DMS114 treated with DMSO at 0.1 percent for 48 hours (cell line): ENCODE measurements around the gene FHOD1.
A peak's percentile ranks its signal among the peaks of the same experiment; 100 is the strongest.

ENCODE experiments used
- DNase-seq: peaks from one replicate; lab custom pipeline; 2025; ENCODE audit not compliant: unreplicated experiment; lab: John Stamatoyannopoulos, UW

Gene FHOD1

DNA sequence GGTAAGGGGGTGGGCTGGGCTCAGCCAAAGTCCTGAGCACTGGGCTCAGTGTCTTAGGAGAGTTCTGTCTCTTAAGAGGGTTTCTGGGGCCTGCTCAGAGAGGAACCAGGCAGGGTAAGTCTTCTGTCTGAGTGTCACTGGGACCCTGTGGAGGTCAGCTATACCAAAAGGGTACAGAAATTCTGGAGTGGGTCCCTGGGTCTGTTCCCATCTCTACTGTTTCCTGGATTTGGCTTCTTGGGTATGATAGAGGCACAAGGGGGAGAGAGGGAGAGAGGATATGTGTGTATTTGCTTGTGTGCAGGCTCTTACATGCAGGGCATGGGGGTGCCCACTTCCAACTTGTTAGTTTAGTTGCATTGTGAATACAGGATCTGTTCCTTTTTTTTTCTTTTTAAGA is 53.7 kb downstream of the FHOD1 start:
- DNase-seq = no peak

DNA sequence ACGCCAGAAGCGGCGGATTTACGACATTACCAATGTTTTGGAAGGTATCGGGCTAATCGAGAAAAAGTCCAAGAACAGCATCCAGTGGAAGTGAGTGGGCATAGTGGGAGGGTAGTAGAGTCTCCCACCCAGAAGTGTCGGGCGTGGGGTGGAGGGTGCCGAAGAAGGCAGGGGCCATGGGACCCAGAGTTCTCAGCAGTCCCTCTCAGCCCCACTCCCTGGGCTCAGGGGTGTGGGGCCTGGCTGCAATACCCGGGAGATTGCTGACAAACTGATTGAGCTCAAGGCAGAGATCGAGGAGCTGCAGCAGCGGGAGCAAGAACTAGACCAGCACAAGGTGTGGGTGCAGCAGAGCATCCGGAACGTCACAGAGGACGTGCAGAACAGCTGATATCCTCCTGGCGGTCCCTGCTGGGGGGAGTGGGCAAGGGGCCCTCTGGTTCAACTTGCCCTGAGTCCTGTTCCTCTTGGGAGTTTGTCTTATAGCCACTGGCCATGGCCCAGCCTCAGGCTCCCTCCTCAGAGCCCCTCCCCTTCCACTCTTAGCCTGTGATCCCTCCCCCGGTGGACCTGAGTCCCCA is 54.4 kb downstream of the FHOD1 start:
- DNase-seq = no peak

DNA sequence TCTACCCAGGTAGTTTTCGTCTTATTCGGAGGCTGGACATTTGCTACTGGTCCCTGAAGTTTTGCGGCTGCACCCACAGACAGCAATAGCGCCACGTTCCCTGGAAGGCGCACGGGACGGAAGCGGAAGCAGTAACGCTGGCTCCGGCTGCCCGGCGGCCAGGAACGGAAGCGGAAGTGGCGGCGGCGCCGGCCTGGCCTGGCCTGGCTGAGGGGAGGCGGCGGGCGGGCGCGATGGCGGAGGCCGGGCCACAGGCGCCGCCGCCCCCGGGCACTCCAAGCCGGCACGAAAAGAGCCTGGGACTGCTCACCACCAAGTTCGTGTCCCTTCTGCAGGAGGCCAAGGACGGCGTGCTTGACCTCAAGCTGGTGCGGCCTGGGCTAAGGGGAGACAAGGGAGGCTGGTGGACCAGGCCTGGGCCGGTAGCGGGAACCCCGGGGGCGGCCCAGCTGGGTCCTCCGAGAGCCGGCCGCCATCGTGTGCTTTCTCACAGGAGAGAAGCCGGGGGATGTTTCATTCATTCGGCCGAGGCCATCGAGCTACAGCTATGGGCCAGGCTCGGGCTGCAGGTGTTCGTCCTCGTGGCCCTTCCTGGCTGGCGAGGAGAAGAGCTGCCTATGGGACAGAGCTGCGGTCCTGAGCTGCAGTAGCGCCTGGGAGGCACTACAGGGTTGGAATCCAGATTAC is 55.1 kb downstream of the FHOD1 start, which contains the start of gene E2F4:
Gene E2F4, plus strand, starts transcription at position 161 of the 687 bp plus-strand sequence. Its CDS starts 73 bp downstream, at position 234.
- peak; percentile 88 for DNase-seq

DNA sequence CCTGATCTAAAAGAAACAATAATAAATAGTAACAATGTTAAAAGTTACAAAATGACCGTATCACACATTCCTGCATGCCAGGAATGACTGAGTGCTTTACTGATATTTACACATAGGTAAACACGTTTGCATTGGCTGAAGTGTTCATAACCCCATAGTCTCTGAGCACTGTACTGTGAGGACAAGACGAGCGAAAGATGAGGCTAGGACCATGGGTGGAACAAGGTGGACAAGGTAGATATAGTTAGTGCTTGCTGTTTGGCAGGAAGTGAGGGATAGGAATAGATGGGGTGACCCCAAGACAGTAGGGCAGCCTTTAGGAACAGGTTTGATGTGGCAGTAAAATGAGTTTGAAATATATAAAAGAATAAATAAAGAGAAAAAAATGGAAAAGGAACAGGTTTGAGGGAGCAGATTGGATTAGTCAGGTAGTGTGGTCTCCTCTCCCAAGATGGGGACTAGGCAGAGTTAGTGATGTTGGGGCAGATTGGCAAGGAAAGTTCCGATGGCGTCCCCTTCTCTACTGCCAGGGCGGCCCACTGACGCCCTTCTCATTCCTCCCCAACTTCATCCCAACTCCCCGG is 55.8 kb downstream of the FHOD1 start:
- DNase-seq = no peak

DNA sequence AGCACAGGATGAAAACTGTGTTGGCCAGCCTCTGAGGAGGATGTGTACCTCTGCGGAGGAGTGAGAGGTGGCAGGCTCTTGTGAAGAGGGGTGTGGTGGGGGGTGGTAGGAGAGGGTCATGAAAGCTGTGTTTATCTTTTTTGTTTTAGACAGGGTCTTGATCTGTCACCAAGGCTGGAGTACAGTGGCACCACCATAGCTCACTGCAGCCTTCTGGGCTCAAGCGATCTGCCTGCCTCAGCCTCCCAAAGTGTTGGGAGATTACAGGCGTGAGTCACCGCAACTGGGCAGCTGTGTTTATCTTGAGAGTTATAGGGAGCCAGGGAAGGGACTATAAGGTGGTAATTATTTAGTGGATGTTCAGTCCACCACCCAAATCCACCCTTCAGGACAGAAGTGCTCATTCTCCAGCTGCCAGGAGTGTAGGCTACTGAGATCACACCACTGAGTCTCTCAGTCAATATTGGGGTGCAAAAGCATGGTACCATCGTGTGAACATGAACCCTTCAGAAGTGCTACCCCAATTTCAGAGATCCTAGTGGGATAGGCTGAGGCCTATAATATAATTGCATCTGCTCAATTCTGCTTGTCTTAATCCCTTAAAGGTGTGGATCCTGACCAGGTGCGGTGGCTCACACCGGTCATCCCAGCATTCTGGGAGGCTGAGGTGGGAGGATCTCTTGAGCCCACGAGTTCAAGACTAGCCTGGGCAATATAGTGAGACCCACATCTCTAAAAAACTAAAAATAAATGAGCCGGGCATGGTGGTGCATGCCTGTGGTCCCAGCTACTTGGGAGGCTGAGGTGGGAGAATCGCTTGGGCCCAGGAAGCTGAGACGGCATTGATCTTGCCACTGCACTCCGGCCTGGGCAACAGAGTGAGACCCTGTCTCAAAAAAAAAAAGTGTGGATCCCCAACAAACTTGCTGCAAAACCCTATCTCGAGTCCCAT is 56.6 kb downstream of the FHOD1 start:
- no peak for DNase-seq

DNA sequence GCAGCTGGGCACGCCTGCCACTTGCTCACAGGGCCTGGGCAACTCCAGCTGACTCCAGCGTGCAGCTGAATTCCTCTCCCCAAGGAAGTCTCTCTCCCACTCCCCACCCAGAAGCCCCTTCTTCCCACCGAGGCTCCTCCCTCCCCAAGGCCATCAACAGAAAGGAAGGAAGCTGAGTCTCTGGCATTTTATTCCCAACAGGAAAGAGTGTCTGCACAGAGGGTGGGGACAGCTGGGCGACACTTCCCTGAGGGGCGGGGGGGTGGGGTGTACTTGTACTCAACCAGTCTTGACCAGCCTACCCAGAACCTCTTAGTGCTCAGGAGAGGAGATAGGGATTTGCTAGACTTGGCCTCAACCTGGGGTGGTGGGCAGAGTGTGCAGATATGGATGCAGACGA is 57.2 kb downstream of the FHOD1 start, which contains the start of gene EXOC3L1:
Gene EXOC3L1, minus strand, starts transcription at position 96 of the 400 bp plus-strand sequence. CDS start 460 bp downstream, outside the sequence.
- no peak for DNase-seq

DNA sequence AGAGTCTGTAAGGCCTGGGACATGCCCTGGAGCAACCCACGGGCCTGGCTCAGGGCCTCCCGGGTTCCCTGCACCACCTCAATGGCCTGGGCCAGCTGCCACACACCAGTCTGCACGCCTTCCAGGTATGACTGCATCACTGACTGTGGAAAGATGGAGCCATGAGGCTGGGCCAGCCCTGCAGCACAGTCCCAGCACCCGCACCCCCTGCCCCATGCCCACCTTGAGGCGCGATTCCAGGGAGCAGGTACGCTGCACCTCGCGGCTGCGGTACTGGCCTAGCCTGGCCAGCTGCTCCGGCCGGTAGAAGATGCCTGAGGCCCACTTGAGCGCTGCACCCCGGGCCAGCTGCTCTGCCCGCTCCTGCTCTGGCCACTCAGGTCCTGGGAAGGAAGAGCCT is 58.5 kb downstream of the FHOD1 start:
- no peak for DNase-seq

DNA sequence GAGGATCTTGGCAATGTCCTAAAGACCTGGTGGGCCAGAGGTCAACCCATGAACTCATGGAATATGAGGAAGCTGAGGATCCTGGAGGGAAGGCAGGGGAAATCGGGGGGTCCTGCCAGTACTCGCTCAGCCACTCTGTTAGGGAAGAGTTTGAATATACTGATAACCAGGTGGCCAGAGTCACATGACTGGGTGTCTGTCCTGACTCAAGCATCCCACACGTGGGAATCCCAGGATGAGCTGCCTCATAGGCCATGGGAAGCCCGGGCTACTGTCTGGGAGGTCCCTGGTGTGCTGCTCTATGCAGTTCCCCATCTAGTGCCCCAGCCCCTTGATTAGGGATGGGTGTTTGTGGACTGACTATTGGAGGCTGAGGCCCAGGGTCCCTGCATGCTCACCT is 59.0 kb downstream of the FHOD1 start:
- DNase-seq = no peak

DNA sequence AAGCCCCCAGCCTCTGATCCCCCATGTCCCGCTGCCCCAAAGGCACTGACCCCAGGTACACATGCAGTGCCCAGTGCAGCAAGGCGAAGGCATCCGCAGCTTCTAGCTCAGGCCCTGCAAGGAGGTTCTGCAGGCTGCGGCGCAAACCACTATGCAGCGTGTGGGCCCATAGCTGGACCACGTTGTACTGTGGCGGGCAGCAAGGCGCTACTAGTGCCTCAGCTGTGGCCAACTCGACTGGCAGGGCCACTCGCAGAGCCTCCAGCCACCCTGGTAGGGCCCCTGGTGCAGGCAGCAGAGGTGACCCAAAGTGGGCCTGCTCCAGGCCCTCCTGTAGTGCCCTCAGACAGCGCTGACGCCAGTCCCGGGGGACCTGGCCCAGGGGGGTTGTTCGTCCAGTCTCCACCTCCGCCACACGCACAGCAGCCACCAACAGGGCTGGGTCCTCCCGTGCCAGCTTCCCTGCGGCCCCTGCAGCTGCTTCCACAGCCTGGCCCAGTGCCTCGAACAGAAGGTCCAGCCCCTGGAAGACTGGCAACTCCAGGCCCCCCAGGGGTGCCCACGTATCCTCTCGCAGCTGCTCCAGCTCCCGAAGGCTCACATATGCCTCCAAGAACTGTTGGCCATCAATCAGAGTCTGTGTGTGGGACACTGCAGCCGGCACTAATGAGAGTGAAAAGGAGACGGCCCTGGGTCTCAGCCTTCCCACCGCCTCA is 59.9 kb downstream of the FHOD1 start:
- no peak for DNase-seq

DNA sequence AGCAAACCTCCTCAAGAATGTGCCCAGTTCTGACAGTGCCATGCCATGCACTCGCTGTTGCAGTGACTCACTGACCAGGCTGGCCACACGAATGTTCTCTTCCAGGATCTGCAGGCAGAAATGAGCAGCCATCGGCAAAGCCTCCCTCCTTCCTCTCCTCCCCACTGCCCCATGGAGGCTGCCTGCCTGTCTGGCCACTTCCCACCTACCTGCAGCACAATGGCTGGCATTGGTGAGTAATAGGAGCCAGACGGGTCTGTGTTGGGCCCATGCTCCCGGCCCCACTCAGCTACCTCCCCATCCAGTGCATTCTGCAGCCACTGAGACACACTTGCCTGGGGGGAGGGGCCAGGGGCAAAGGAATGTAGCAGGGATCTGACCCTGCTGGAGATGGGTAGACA is 60.7 kb downstream of the FHOD1 start:
- DNase-seq = no peak

DNA sequence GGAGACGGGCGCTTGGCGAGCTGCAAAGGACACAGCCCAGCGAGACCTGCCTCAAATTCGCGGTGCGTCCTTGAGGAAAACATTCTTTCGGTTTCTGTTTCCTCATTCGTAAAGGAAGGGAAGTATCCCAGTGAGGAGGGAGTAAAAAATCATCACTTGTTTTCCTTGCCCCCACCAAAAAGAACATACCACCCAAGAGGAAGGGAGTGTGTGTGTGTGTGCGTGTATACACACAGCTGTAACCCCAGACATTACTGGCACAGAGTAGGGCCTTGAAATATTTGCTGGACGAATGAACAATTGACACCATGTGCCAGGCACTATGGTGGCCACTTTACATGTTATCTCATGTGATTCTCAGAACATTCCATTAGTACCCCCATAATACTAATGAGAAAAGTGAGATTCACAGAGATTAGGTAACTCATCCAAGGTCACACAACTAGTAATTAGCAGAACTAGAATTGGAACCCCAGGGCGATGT is 61.6 kb downstream of the FHOD1 start:
- no peak for DNase-seq

DNA sequence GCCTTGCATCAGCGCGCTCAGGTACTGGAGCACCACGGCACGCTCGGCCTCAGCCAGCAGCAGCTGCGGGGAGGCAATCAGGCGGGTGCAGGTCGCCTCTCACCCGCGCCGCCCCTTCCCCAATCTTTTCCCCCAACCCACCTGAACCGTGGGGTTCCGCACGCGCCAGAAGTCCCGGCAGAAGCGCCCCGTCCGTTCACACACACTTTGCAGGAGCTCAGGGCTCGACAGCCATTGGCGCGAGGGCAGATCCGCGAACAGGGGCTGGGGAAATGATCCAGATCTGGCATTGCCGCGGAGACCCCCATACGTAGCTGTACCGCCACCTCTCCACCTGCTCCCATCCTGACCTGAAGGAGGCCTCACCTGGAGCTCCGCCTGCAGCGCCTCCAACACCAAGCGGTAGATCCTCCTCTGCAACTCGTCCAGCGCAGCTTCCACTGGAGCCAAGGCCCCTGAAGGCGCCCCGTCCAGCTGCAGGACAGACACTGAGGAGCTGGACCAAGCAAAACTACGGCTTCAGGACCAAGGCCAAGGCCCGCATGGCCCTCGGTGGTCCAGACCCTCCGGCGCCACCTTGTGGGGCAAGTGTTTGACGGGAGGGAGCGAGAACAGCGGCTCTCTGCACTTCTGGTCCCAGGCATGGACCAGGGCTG is 62.2 kb downstream of the FHOD1 start:
- DNase-seq = peak; percentile 71

DNA sequence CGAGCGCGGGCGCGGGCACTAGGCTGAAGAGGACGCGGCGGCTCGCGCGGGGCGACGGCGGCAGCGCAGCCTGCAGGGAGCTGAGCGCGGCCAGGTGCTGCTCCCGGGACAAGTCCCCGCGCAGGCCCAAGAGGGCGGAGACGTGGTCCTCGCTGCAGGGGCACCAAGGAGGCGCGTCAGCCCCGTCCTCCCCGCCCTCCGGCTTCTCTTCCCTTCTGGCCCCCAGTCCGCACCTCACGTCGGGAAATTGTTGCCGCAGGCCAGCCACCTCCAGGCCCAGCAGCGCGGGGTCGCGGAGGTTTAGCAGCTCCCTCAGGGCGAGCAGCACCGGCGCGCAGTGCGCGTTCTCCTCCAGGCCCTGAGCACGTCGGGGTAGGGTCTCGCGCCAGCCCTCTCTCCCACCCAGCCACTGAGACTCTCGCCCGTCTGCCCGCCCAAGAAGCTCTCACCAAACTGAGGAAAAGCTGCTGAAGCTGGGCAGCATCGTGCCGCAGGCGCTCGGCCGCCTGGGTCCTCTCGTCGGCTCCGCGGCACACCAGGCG is 62.8 kb downstream of the FHOD1 start:
- DNase-seq = no peak

DNA sequence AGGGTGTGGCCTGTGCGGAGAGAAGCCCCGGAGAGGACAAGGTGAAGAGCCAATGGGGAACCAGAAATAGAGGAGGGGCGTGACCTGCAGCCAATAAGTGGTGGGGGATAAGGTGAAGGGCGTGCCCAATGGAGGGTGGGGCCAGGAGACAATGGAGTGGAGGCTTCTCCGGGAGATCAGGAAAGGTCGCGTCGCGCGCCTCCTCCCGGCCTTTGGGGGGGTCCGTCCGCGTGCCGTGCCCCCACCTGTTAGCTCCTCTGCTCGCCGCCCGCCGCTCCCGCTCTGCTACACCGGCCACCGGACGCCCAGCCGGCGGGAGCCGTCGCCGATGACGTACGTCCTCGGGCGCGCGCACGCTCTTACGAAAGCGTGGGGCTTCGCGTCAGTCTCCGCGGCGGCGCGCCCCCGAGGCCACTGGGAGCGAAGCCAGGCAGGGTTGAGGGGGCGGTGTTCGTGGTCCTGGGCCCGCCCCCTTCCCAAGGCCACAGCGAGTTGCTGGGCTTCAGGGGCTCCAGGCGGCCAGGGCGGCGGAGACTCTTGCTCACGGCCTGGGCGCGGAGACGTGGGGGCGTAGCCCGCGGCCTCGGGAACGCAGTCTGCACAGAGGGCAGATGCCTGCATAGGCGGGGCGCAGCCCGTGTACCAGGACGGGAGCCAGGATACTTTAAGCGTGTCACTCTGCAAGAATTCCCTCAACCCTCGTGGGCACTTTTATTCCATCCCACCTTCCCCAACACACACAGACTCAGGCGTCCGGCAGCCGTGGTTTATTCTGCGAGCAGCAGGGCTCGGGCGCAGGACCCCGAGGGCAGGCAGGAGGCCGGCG is 63.4 kb downstream of the FHOD1 start, which contains the start of gene MATCAP1:
Gene MATCAP1, minus strand, starts transcription at position 337 of the 826 bp plus-strand sequence. CDS start 3,353 bp downstream, outside the sequence.
- DNase-seq = peak; percentile 99

DNA sequence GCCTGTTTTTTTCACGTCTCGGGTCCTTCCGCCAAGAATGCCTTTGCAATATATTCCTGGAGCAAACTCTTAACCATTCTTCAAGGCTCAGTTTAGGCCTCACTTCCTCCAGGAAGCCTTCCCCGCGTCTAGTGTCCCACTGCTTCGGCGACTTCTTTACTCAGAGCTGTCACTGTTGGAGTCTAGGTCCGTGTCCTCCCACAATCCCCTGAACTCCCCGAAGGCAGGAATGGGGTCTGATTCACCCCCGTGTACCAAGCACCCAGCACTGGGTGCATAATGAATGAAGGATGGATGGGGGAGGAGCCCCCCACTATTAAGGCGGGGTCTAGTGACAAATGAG is 64.0 kb downstream of the FHOD1 start:
- no peak for DNase-seq

DNA sequence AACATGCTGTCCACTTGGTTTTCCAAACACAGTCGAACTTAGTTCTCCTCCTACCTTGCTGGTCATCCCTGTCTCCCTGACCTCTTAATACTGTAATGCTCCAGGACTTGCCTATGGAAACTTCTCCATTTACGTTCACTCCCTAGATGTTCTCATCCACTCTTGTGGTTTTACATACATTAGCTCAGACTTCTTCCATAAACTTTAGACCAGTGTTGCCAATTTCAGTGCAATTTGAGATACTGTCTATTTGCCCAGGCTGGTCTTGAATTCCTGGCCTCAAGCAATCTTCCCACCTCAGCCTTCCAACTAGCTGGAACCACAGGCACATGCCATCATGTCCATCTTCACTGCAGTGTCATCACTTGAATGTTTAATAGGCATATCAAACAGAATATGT is 65.0 kb downstream of the FHOD1 start:
- DNase-seq = no peak

DNA sequence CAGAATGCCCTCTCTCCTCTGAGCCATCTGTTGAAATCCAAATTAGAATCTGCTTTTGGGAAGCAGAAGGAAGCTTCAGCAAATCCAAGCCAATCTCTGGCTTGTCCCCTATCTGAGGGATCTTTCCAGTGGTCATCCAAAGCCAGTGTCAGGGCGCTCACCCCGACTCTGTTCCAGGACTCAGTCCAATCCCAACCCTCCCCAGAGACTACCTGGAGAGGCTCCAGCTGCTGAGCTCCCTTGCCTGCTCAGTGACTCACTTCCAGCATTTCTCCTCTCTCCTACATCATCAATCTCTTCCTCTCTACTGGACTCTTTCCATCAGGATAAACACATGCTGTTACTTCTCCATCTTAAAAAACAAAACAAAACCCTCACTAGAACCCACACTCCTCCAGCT is 65.9 kb downstream of the FHOD1 start:
- no peak for DNase-seq

DNA sequence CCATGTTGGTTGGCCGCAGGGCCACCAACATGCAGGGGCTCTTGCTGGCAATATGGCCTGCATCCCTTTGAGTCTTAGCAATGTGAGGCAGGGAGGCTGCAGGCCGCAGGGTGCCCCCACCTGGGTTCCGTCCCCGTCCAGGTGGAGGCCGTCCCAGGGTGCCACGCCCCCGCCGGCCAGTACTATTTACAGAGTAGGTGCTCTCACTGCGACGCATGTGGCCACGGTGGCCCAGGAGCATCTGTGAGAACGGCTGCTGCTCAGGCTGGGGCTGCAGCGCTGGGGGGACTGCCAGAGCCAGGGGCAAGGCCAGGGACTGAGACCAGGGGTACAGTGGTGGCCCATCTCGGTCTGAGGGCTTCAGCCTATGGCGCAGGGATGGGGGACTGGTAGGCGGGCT is 67.1 kb downstream of the FHOD1 start:
- no peak for DNase-seq
